Gastrocnemius medialis (tissue), 4 donors: ENCODE measurements around the gene KIRREL3. TPM values are rescaled to one million over a fixed set of nuclear protein-coding genes. Genes with fewer than 3 reads are reported as not detected.

Experiments used
- ATAC-seq, 2 donors: fragments of 150-250 bp; one replicate each; pipeline ENCODE4 v1.9.1; 2016
- DNase-seq, 2 donors: peaks; one replicate each; pipeline ENCODE4 v3.0.0-alpha.2; 2019
- H3K27ac ChIP-seq, 4 donors: fragments of 200-600 bp; sonication (generic); 1 replicate in 1 of 4; 2 replicates in 3 of 4; pipeline ENCODE4 v1.5.1; 2016 to 2018; ENCODE audit warnings: mild to moderate bottlenecking in 2 of 4, moderate library complexity in 1 of 4
- H3K27me3 ChIP-seq, 3 donors: fragments of 200-600 bp; sonication (generic) in 2 of 3; 1 replicate in 1 of 3; 2 replicates in 2 of 3; pipeline versions ENCODE4 v1.5.1 to v1.6.0; 2016 to 2019; ENCODE audit warnings: mild to moderate bottlenecking in 1 of 3, moderate library complexity in 1 of 3
- H3K36me3 ChIP-seq, 2 donors: fragments of 200-600 bp; sonication (generic) in 1 of 2; one replicate each; pipeline ENCODE4 v1.5.1; 2017 to 2018
- H3K4me1 ChIP-seq, 2 donors: fragments of 200-600 bp; sonication (generic) in 1 of 2; one replicate each; pipeline ENCODE4 v1.5.1; 2016 to 2017; ENCODE audit warnings: mild to moderate bottlenecking in 2 of 2
- H3K4me3 ChIP-seq, 4 donors: fragments of 200-600 bp; sonication (generic) in 3 of 4; 1 replicate in 1 of 4; 2 replicates in 3 of 4; pipeline ENCODE4 v1.5.1; 2016 to 2019; ENCODE audit warnings: mild to moderate bottlenecking in 2 of 4
- H3K9me3 ChIP-seq, 3 donors: fragments of 200-600 bp; sonication (generic) in 2 of 3; 1 replicate in 1 of 3; 2 replicates in 2 of 3; pipeline ENCODE4 v1.5.1; 2016 to 2019
- CTCF ChIP-seq, 5 experiments: fragments of 450-650 bp in 3 of 5; fragments of 200-600 bp in 2 of 5; sonication (generic) in 2 of 5; IDR thresholded peaks in 4 of 5; conservative IDR thresholded peaks in 1 of 5; 1 replicate in 4 of 5; 2 replicates in 1 of 5; pipeline ENCODE4 v1.5.1; 2016 to 2019; ENCODE audit warnings: antibody characterized with exemption in 5 of 5, mild to moderate bottlenecking in 3 of 5, moderate library complexity in 3 of 5
- POLR2A ChIP-seq, 2 donors: fragments of 450-650 bp; IDR thresholded peaks; one replicate each; pipeline ENCODE4 v1.6.1; 2017; ENCODE audit warnings: antibody characterized with exemption in 2 of 2, mild to moderate bottlenecking in 2 of 2, moderate library complexity in 2 of 2
- in situ Hi-C, 4 donors: fragments of 200-750 bp; cut with MboI; loops; one replicate each; pipeline versions ENCODE4 v1.15.0 to v1.8.0; 2017; ENCODE audit warnings: low sequenced_read_pairs in 4 of 4
- intact Hi-C: fragments of 100-400 bp; cut with DNase I; formaldehyde crosslinking; loops from one replicate; pipeline ENCODE4 v1.15.1; 2023; ENCODE audit warnings: low total_unique reads
- total RNA-seq, 4 donors: library from RNA; depleted of rRNA; stranded (reverse); fragments of >200 nt; gene quantifications; one replicate each; pipeline versions ENCODE4 v1.1.0 to v1.2.3, GENCODE V29; 2016

KIRREL3 gene
- total RNA-seq, 4 donors from 2014 or later, result 0.10 TPM; not detected in 3

GRCh38 chr11:126548581-126549550, 451.7 kb downstream of the KIRREL3 start:
- in situ Hi-C loops (no loop called here), intact Hi-C loops (no loop called here)
- H3K27ac ChIP-seq, result no peak overlapping the region
- ATAC-seq (no peak), DNase-seq (no peak)
- no peaks in the 10 kb centered on the region for H3K9me3 ChIP-seq
- no peak for TF ChIP-seq POLR2A (IDR thresholded peaks at IDR 0.05)
- TF ChIP-seq CTCF (IDR thresholded peaks at IDR 0.05 in 4 of 5, conservative IDR thresholded peaks at IDR 0.05 in 1 of 5), result no peak
- H3K4me1 ChIP-seq, result no peaks in the 10 kb centered on the region
- H3K36me3 ChIP-seq, result no peaks in the 10 kb centered on the region
- H3K4me3 ChIP-seq, result no peak overlapping the region
- peaks cover 2 to 8% (median 4%) of the 10 kb centered on the region in 3 donors for H3K27me3 ChIP-seq

- Histone ChIP-seq H3K27me3 (peaks cover 4 to 8% (median 5%) of the 10 kb centered on the region in 3 donors), H3K4me1 (no peaks in the 10 kb centered on the region), H3K4me3 (no peak overlapping the region), H3K9me3 (no peaks in the 10 kb centered on the region), H3K36me3 (no peaks in the 10 kb centered on the region), H3K27ac (no peak overlapping the region)
- no peak for TF ChIP-seq POLR2A (IDR thresholded peaks at IDR 0.05)
- TF ChIP-seq CTCF (IDR thresholded peaks at IDR 0.05 in 4 of 5, conservative IDR thresholded peaks at IDR 0.05 in 1 of 5), result no peak
- in situ Hi-C loops (no loop called here), intact Hi-C loops (no loop called here)
- ATAC-seq (no peak), DNase-seq (no peak)
These were observed 452.9 kb downstream of the KIRREL3 start for GRCh38 chr11:126547691-126548090.

- peaks cover 4 to 8% (median 5%) of the 10 kb centered on the region in 3 donors for H3K27me3 ChIP-seq
- H3K36me3 ChIP-seq, result no peaks in the 10 kb centered on the region
- intact Hi-C loops, result no loop called here
- H3K4me1 ChIP-seq, result no peaks in the 10 kb centered on the region
- ATAC-seq (no peak), DNase-seq (no peak)
- in situ Hi-C loops, result no loop called here
- H3K4me3 ChIP-seq, result no peak overlapping the region
- no peaks in the 10 kb centered on the region for H3K9me3 ChIP-seq
- H3K27ac ChIP-seq, result no peak overlapping the region
- no peak for TF ChIP-seq CTCF (IDR thresholded peaks at IDR 0.05 in 4 of 5, conservative IDR thresholded peaks at IDR 0.05 in 1 of 5)
- no peak for TF ChIP-seq POLR2A (IDR thresholded peaks at IDR 0.05)
These were observed 453.4 kb downstream of the KIRREL3 start for GRCh38 chr11:126547161-126547560.

GRCh38 chr11:126546694-126547093, 453.9 kb downstream of the KIRREL3 start:
- DNase-seq (no peak), ATAC-seq (no peak)
- Histone ChIP-seq H3K9me3 (no peaks in the 10 kb centered on the region), H3K4me3 (no peak overlapping the region), H3K27me3 (peaks cover 4 to 8% (median 5%) of the 10 kb centered on the region in 3 donors), H3K4me1 (no peaks in the 10 kb centered on the region), H3K36me3 (no peaks in the 10 kb centered on the region), H3K27ac (no peak overlapping the region)
- intact Hi-C loops (no loop called here), in situ Hi-C loops (no loop called here)
- TF ChIP-seq POLR2A (IDR thresholded peaks at IDR 0.05) (no peak), CTCF (IDR thresholded peaks at IDR 0.05 in 4 of 5, conservative IDR thresholded peaks at IDR 0.05 in 1 of 5) (no peak)
